GM23248 (cell line): ENCODE results near the gene AP2A2.

Source experiments
- EZH2 ChIP-seq: fragments of 200-600 bp; sonication (generic); IDR thresholded peaks from 2 replicates; pipeline ENCODE4 v1.6.1; 2018; ENCODE audit warnings: antibody characterized with exemption, mild to moderate bottlenecking; ENCODE audit not compliant: insufficient read depth, poor library complexity, severe bottlenecking
- EZH2phosphoT487 ChIP-seq: fragments of 200-600 bp; sonication (generic); IDR thresholded peaks from 2 replicates; pipeline ENCODE4 v1.6.1; 2018; ENCODE audit warnings: antibody characterized with exemption, moderate library complexity, mild to moderate bottlenecking, low read depth; ENCODE audit not compliant: insufficient read depth

GRCh38 chr11:1052133-1053011, 126.7 kb downstream of the AP2A2 start:
- TF ChIP-seq EZH2, result no peak
- no peak for TF ChIP-seq EZH2phosphoT487
